HG03520 (cell line): Measurements from ENCODE around the gene ZNF688.

Source experiments
- ATAC-seq: cut with Tn5 transposase; IDR thresholded peaks from one replicate; pipeline ENCODE4 v1.9.1; 2021; ENCODE audit warnings: mild to moderate bottlenecking, moderate library complexity; ENCODE audit not compliant: unreplicated experiment

The ZNF688 gene

GRCh38 chr16:30521873-30522641 is 49.5 kb downstream of the ZNF688 start:
- no peak for ATAC-seq

- no peak for ATAC-seq
Observed at GRCh38 chr16:30521476-30521872, 50.0 kb downstream of the ZNF688 start.
